ENCODE measurements around the gene PARD6G. TPM values are rescaled to one million over a fixed set of nuclear protein-coding genes. Genes with fewer than 3 reads are reported as not detected.

Gene PARD6G
- total RNA-seq, 1 experiment from 2014 or later, result 5.4 TPM

DNA sequence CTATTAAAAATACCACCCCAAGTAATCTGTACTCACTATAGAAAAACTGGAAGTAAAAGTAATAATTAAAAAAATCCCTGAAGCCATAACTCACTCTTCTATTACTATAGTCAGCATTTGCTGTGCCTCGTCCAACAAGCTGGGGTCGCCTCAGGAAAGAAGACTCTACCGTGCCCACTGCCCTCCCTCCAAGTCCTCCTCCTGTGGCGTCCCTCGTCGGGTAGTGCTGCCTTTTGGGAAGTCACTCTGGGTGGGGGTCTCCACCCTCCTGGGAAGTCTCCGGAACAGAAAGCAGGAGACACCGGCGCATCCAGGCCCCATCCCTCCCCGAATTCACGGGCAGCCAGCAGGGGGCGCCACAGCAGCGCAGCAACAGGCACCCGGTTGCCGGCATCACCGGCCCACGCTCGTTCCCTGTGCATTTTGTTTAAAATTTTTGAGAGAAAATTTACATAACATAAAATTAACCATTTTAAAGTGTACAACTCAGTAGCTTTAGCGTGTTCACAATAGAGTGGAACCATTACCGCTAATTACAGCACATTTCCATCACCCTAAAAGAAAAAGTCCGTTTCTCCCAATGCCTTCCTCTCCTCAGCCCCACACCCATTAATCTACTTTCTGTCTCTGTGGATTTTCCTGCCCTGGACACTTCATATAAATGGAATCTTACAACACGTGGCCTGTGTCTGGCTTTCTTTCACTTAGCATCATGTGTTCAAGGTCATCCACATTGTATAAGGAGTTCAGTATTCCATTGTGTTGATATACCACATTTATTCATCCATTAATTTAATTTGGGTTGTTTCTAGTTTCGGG lies 76.1 kb downstream of the PARD6G start:
- no peak overlapping the region for H3K4me3 ChIP-seq (ENCODE audit: low read length)
- no peaks in the 10 kb centered on the region for H3K36me3 ChIP-seq (ENCODE audit: low read depth, low read length)
- peak; percentile 29 for DNase-seq
- H3K9me3 ChIP-seq (ENCODE audit: low read length), result no peaks in the 10 kb centered on the region
- no peaks in the 10 kb centered on the region for H4K20me1 ChIP-seq (ENCODE audit: low read length)
- no peaks in the 10 kb centered on the region for H3K9me2 ChIP-seq (replicated peaks; ENCODE audit: low read length)
- ChIA-PET POLR2A (ENCODE audit: unreplicated experiment) (no interaction called here), CTCF (no interaction called here)
- intact Hi-C loops (cut with micrococcal nuclease), result no loop called here
- BruUV-seq (replicated peaks), result no TSS peak
- 0 out of 2 replicates have a peak overlapping the region, but pooled peaks have one; percentile 34 for H3K4me2 ChIP-seq (ENCODE audit: low read length)
- peaks cover 2% of the 10 kb centered on the region; the same call in 1 of the 2 replicates for H3K4me1 ChIP-seq (ENCODE audit: insufficient read depth, low read length)
- H3K79me2 ChIP-seq (ENCODE audit: low read length), result no peaks in the 10 kb centered on the region
- no peaks in the 10 kb centered on the region for H3F3A ChIP-seq (ENCODE audit: low read length, unreplicated experiment)
- H3K9ac ChIP-seq (ENCODE audit: low read length), result no peak overlapping the region
- peak; percentile 71 for ATAC-seq
- H2AFZ ChIP-seq (ENCODE audit: low read length), result no peak overlapping the region
- H3K27ac ChIP-seq (ENCODE audit: low read length), result no peak overlapping the region
- H3K27me3 ChIP-seq (ENCODE audit: low read length), result no peaks in the 10 kb centered on the region
- no peak for TF ChIP-seq EZH2phosphoT487 (IDR thresholded peaks at IDR 0.05; ENCODE audit: borderline replicate concordance, low read length)
- TF ChIP-seq, protein P1, sequence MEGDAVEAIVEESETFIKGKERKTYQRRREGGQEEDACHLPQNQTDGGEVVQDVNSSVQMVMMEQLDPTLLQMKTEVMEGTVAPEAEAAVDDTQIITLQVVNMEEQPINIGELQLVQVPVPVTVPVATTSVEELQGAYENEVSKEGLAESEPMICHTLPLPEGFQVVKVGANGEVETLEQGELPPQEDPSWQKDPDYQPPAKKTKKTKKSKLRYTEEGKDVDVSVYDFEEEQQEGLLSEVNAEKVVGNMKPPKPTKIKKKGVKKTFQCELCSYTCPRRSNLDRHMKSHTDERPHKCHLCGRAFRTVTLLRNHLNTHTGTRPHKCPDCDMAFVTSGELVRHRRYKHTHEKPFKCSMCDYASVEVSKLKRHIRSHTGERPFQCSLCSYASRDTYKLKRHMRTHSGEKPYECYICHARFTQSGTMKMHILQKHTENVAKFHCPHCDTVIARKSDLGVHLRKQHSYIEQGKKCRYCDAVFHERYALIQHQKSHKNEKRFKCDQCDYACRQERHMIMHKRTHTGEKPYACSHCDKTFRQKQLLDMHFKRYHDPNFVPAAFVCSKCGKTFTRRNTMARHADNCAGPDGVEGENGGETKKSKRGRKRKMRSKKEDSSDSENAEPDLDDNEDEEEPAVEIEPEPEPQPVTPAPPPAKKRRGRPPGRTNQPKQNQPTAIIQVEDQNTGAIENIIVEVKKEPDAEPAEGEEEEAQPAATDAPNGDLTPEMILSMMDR (conservative IDR thresholded peaks at IDR 0.05; ENCODE audit: low read depth, low read length), result peak; percentile 94

- Histone ChIP-seq H3K9me3 (ENCODE audit: low read length) (no peaks in the 10 kb centered on the region), H3K36me3 (ENCODE audit: low read depth, low read length) (no peaks in the 10 kb centered on the region), H3K79me2 (ENCODE audit: low read length) (no peaks in the 10 kb centered on the region), H4K20me1 (ENCODE audit: low read length) (no peaks in the 10 kb centered on the region), H3K9me2 (replicated peaks; ENCODE audit: low read length) (no peaks in the 10 kb centered on the region), H3K4me3 (ENCODE audit: low read length) (no peak overlapping the region), H2AFZ (ENCODE audit: low read length) (no peak overlapping the region), H3K4me1 (ENCODE audit: insufficient read depth, low read length) (peaks cover 2% of the 10 kb centered on the region; the same call in 1 of the 2 replicates), H3K27ac (ENCODE audit: low read length) (no peak overlapping the region), H3F3A (ENCODE audit: low read length, unreplicated experiment) (no peaks in the 10 kb centered on the region), H3K4me2 (ENCODE audit: low read length) (no peak overlapping the region), H3K9ac (ENCODE audit: low read length) (no peak overlapping the region), H3K27me3 (ENCODE audit: low read length) (no peaks in the 10 kb centered on the region)
- TF ChIP-seq EZH2phosphoT487 (IDR thresholded peaks at IDR 0.05; ENCODE audit: borderline replicate concordance, low read length) (no peak), EZH2 (IDR thresholded peaks at IDR 0.05; ENCODE audit: low read length, unreplicated experiment) (no peak)
- TF ChIP-seq, protein P1 (conservative IDR thresholded peaks at IDR 0.05; ENCODE audit: low read depth, low read length), result no peak
- no peak for DNase-seq
- ChIA-PET POLR2A (ENCODE audit: unreplicated experiment) (no interaction called here), CTCF (no interaction called here)
- no TSS peak for BruUV-seq (replicated peaks)
- intact Hi-C loops (cut with micrococcal nuclease), result no loop called here
- ATAC-seq, result no peak; the same call in 1 of the 2 replicates
Measured at GRCh38 chr18:80170395-80171053, 76.8 kb downstream of the PARD6G start.

- H3K36me3 ChIP-seq (ENCODE audit: low read depth, low read length), result no peaks in the 10 kb centered on the region
- H3K27me3 ChIP-seq (ENCODE audit: low read length), result no peaks in the 10 kb centered on the region
- H3K4me1 ChIP-seq (ENCODE audit: insufficient read depth, low read length), result peaks cover 2% of the 10 kb centered on the region; the same call in 1 of the 2 replicates
- H3K4me3 ChIP-seq (ENCODE audit: low read length), result no peak overlapping the region
- H3K9me3 ChIP-seq (ENCODE audit: low read length), result no peaks in the 10 kb centered on the region
- BruUV-seq (replicated peaks), result no TSS peak
- peak; percentile 19 for DNase-seq
- no peak for TF ChIP-seq EZH2 (IDR thresholded peaks at IDR 0.05; ENCODE audit: low read length, unreplicated experiment)
- TF ChIP-seq, protein P1 (conservative IDR thresholded peaks at IDR 0.05; ENCODE audit: low read depth, low read length), result no peak
- no peak for TF ChIP-seq EZH2phosphoT487 (IDR thresholded peaks at IDR 0.05; ENCODE audit: borderline replicate concordance, low read length)
- H2AFZ ChIP-seq (ENCODE audit: low read length), result no peak overlapping the region
- H3F3A ChIP-seq (ENCODE audit: low read length, unreplicated experiment), result no peaks in the 10 kb centered on the region
- POLR2A ChIA-PET (ENCODE audit: unreplicated experiment), result no interaction called here
- no peak overlapping the region for H3K27ac ChIP-seq (ENCODE audit: low read length)
- no peaks in the 10 kb centered on the region for H3K79me2 ChIP-seq (ENCODE audit: low read length)
- intact Hi-C loops (cut with micrococcal nuclease), result no loop called here
- H3K4me2 ChIP-seq (ENCODE audit: low read length), result no peak overlapping the region
- no peaks in the 10 kb centered on the region for H4K20me1 ChIP-seq (ENCODE audit: low read length)
- ATAC-seq, result no peak
- no peaks in the 10 kb centered on the region for H3K9me2 ChIP-seq (replicated peaks; ENCODE audit: low read length)
- CTCF ChIA-PET, result no interaction called here
- no peak overlapping the region for H3K9ac ChIP-seq (ENCODE audit: low read length)
Measured at GRCh38 chr18:80169607-80170006, 77.7 kb downstream of the PARD6G start.

All from PC-3 (cell line).